ENCODE data around the gene PRTN3. TPM values are rescaled to one million over a fixed set of nuclear protein-coding genes. Genes with fewer than 3 reads are reported as not detected.

PRTN3 gene
- total RNA-seq, 1 experiment from 2014 or later: 2.7 TPM

DNA sequence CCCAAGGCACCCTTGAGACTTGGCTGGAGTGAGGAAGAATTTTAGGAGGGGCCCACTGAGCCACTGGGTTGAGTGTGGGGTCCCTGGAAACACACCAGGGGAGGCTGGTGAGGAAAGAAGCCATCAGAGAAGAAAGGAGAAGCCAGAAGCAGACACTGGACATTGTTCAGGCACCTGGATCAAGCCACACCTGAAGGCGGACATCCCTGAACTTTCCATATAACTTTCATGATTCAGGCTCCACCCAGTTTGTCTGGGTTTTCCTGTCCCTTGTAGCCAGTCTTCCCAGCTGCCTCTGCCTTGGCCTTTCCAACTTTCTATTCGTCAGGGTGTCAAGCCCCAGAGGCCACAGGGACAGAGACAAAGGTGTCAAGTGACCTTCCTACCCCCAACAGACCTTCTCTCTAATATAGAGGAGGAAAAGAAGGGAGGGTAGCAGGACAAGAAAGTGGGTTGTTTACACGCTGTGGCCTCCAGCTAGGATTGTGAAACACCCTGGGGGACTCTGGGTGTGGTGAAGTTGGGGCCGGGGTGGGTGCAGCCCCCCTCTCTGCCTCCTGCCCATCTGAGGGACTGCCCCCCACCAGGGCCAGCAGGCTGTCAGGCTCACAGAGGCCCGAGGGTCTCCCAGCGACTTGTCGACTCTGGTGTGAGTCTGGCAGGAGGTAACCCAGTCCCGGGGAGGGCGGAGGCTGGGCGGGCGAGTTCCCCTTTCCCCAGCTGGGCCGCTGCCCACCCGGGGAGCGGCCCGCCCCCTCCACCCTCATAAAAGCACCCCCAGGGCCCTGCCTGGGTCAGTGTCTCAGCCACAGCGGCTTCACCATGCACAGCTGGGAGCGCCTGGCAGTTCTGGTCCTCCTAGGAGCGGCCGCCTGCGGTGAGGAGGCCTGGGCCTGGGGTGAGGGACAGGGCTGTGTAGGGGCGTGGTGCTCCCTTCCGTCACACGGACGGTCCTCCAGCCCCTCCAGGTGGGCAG lies 18.4 kb downstream of the PRTN3 start, which contains the start of gene CFD:
Gene CFD, plus strand, starts transcription at position 797 of the 976 bp plus-strand sequence. Its CDS starts 26 bp downstream, at position 823.
- Histone ChIP-seq H3K27me3 (ENCODE audit: insufficient read depth, low read length) (no peaks in the 10 kb centered on the region), H3K4me3 (replicated peaks in 1 of 2; ENCODE audit: low read depth in 1 of 2, low read length in 2 of 2) (peak within 1 kb of the TSS; percentile 71 to 78), H3K9me3 (ENCODE audit: control insufficient read depth in 1 of 2, insufficient read depth in 1 of 2, low read depth in 1 of 2, low read length in 2 of 2) (no peaks in the 10 kb centered on the region), H2AFZ (ENCODE audit: low read depth, low read length, poor library complexity, severe bottlenecking) (peak within 1 kb of the TSS; percentile 26), H3K9me2 (ENCODE audit: insufficient read depth) (no peaks in the 10 kb centered on the region), H3K9ac (ENCODE audit: low read length) (peak within 1 kb of the TSS; percentile 83), H4K20me1 (ENCODE audit: insufficient read depth) (no peaks in the 10 kb centered on the region), H3K27ac (ENCODE audit: low read depth, low read length) (peak within 1 kb of the TSS; percentile 96), H3K4me1 (ENCODE audit: control insufficient read depth in 1 of 2, insufficient read depth in 2 of 2, low read length in 2 of 2) (peaks cover 14 to 32% of the 10 kb centered on the region in 2 experiments), H3K4me2 (ENCODE audit: low read length) (peak within 1 kb of the TSS; percentile 88), H3K36me3 (ENCODE audit: control insufficient read depth in 1 of 2, insufficient read depth in 2 of 2, low read length in 2 of 2) (no peaks in the 10 kb centered on the region; a peak in 1 of 4 replicates), H3K79me2 (ENCODE audit: insufficient read depth, low read length) (no peaks in the 10 kb centered on the region)
- TF ChIP-seq RAD21 (IDR thresholded peaks at IDR 0.05; ENCODE audit: low read depth) (no peak), EZH2phosphoT487 (IDR thresholded peaks at IDR 0.05; ENCODE audit: borderline replicate concordance) (no peak), CEBPB (IDR thresholded peaks at IDR 0.05; ENCODE audit: low read depth) (no peak), FOSL1 (IDR thresholded peaks at IDR 0.05; ENCODE audit: low read depth) (no peak), POLR2AphosphoS5 (IDR thresholded peaks at IDR 0.05; ENCODE audit: low read depth, low read length) (0 out of 2 replicates have a peak, but pooled peaks have one; percentile 19)
- TF ChIP-seq, protein P1, sequence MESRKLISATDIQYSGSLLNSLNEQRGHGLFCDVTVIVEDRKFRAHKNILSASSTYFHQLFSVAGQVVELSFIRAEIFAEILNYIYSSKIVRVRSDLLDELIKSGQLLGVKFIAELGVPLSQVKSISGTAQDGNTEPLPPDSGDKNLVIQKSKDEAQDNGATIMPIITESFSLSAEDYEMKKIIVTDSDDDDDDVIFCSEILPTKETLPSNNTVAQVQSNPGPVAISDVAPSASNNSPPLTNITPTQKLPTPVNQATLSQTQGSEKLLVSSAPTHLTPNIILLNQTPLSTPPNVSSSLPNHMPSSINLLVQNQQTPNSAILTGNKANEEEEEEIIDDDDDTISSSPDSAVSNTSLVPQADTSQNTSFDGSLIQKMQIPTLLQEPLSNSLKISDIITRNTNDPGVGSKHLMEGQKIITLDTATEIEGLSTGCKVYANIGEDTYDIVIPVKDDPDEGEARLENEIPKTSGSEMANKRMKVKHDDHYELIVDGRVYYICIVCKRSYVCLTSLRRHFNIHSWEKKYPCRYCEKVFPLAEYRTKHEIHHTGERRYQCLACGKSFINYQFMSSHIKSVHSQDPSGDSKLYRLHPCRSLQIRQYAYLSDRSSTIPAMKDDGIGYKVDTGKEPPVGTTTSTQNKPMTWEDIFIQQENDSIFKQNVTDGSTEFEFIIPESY (IDR thresholded peaks at IDR 0.05; ENCODE audit: extremely low read depth, insufficient replicate concordance, low read length): no peak
- TF ChIP-seq, protein P2, sequence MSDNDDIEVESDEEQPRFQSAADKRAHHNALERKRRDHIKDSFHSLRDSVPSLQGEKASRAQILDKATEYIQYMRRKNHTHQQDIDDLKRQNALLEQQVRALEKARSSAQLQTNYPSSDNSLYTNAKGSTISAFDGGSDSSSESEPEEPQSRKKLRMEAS (IDR thresholded peaks at IDR 0.05): no peak
- ChIA-PET CTCF (interaction anchor here (1.1 kb wide), 1 partner anchor 88 kb away, joined by 3 read pairs; no protein-coding TSS in a partner anchor), POLR2A (interaction anchor here (1.4 kb wide), 1 partner anchor 9 kb away, joined by 4 read pairs; no protein-coding TSS in a partner anchor), RAD21 (ENCODE audit: low non-redundant PET in 1 of 2, low total read pairs in 2 of 2, uncharacterized antibody in 2 of 2, unreplicated experiment in 2 of 2) (interaction anchor here in 1 of 2 experiments (0.7 kb wide), 1 partner anchor 9 kb away, joined by 3 read pairs; no protein-coding TSS in a partner anchor)
- DNase-seq (ENCODE audit: low read depth, low spot score) (no peak), ATAC-seq (no peak)
- no TSS peak for BruUV-seq (replicated peaks)
- intact Hi-C loops (cut with micrococcal nuclease): no loop called here

Data from HCT116 (cell line).